HG03469 (cell line): Measurements from ENCODE around the gene NLGN1.
A peak's percentile ranks its signal among the peaks of the same experiment; 100 is the strongest.
"Not testable (repeated sequence)": the region's sequence is repeated elsewhere in the genome, so short reads cannot be mapped to it uniquely, and the experiment has no call there.

Experiments used
- ATAC-seq: cut with Tn5 transposase; IDR thresholded peaks from one replicate; pipeline ENCODE4 v1.9.1; 2021; ENCODE audit warnings: mild to moderate bottlenecking, moderate library complexity, moderate number of reproducible peaks; ENCODE audit not compliant: unreplicated experiment

Gene NLGN1

GRCh38 chr3:173397161-173398110 lies at the start of gene NLGN1:
TSS of gene NLGN1 (plus strand) at chr3:173397744.
- no peak for ATAC-seq

- ATAC-seq: no peak
These were observed 45.7 kb upstream of the NLGN1 start for GRCh38 chr3:173351886-173352285.

DNA sequence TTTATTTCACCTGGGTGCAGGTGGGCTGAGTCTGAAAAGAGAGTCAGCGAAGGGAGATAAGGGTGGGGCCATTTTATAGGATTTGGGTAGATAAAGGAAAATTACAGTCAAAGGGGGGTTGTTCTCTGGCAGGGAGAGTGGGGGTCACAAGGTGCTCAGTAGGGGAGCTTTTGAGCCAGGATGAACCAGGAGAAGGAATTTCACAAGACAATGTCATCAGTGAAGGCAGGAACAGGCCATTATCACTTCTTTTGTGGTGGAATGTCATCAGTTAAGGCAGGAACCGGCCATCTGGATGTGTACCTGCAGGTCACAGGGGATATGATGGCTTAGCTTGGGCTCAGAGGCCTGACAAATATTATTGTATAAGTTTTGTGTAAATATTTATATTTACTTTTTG lies 44.4 kb upstream of the NLGN1 start:
- ATAC-seq: not testable (repeated sequence)

DNA sequence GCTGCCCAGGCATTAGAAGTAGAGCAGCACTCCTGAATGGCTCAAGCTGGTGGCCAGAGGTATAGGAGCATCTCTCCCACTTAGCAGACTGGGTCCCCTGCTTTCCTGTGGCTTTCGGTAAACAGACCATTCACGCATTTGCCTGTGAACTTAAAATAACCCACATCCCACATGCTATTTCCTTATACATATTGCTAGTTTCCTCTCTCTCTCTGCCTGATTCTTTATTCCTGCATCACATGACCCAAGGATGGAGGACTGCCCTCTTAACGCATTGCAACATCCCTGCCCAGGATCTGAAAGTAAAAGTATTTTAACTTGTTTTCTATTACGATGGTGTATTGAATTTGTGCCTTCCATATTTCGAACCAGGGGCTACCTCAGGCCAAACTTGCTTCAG lies 43.4 kb upstream of the NLGN1 start:
- ATAC-seq: no peak

DNA sequence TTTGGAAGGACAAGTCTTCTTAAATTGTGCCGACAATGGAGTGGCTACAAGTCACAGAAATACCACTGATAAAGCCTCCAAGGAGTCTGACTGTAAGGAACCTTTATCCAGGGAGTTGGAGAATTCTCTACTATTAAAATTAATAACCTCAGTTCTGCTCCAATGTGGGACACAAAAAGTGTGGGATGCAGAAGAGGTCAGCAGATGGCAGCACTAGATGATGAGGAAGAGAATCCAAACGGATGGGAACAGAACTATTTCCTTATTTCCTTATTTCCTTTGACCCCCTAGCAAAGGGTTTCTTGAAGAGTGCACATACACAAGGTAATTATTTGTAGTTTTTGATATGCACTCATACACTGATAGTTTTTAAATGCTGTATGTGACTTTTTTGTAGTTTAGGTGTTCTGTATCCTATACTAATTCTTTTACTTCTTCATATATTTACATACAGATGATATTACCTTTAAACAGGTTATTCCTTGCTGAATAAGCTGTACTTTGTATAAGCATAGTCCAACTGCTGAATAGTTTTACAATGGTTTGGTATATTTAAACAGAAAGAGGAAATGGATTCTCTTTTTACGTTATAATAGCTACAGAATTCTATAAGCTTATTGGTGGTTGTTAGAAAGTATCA lies 25.6 kb upstream of the NLGN1 start:
- no peak for ATAC-seq

- no peak for ATAC-seq
These were observed 16.9 kb upstream of the NLGN1 start for GRCh38 chr3:173380681-173381080.

GRCh38 chr3:173381936-173382335 lies 15.6 kb upstream of the NLGN1 start:
- not testable (repeated sequence) for ATAC-seq

- peak; percentile 15 for ATAC-seq
These were observed 2.5 kb upstream of the NLGN1 start for GRCh38 chr3:173395073-173395411.

DNA sequence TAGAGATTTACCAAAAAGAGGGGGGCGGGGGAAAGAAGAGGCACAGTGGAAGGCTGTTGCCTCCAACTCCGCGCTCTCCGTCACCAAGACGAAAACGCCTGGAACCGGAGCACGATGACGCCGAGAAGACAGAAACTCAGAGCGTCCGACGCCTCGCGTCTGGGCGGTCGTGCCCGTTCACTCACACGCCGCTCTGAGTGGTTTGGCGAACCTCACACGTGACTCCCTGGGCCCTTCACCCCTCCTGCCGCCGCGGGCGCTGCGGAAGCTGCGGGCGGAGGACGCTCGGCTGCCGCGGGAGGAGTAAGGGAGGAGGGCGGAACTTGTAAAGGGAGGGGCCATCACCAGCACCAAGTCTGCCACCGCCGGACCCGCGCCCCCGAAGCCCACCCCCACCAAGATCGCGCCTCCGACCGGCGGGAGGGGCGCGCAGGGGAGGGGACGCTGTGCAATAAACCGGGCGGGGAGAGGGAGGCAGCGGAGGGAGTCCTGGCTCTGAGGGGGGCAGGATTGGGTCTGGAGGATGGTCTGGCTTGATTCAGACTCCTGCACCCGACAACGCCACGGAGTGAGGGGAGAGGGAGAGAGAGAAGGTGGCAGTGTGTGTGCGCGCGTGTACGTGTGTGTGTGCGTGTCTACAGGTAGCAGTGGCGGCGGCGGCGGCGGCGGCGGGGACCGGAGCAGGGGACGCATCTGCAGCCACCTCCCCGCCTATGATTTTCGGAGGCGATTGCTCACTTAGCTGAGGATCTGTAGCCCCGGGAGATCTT lies 1.9 kb upstream of the NLGN1 start:
- ATAC-seq: peak; percentile 94

DNA sequence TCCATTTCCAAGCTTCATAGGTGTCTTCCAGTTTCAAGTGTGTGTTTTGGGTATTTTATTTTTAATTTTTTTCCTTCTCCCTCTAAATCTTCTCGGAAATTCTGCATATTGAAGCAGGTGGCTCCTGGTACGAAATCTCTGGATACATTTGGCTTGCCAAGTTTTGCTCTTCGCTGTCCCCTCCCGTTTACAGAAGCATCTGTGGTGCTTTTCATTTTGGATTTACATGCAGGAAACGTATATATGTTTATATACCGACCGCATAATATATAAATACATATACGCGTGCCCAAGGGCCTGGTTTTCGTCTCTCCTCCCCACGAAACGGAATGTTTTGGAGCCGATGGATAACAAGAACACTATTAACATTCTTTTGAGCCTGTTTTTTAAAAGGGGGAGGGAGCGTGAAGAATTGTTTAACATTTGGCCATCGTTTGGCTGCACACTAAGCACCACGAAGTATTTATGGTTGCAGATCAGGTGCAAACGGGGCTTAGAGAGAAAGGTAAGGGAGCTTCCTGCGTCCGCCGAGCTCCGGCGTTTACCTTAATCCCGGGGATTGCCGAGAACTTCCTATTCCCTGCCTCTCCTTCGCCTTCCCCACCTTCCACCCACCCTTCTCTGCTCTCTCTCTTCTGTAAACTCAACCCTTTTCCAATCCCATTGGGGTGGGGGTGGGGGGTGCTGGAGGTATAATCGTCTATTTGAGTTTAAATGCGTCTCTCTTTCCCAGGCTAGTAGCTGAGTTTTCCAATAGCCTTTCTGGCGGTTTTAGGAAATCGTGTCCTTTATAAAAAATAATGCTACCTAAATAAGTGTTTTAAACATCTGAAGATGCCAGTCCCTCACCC lies 1.1 kb upstream of the NLGN1 start:
- ATAC-seq: no peak

- ATAC-seq: no peak
These were observed 551 bp downstream of the NLGN1 start for GRCh38 chr3:173398111-173398479.

DNA sequence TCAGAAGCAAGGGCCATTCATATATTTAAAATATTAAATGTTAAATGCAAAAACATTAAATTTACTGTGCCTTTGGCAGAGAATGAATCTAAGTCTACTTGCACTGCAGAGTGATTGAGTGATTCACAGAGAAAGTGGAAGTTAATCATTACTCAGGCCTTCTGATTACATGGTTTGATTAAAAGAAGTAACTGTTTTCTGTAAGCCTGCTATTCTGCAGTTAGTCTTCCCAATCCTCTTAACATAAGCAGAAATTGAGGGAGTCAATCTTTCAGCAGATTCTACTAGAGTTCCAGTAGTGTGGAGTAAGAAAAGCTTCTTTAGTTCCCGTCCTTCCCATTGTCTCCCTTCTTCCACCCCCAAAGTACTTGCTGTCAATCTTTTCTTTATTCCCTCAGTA lies 1.5 kb downstream of the NLGN1 start:
- no peak for ATAC-seq

GRCh38 chr3:173401369-173401768 lies 3.8 kb downstream of the NLGN1 start:
- ATAC-seq: no peak

GRCh38 chr3:173402656-173403055 lies 5.1 kb downstream of the NLGN1 start:
- no peak for ATAC-seq

GRCh38 chr3:173403376-173403775 lies 5.8 kb downstream of the NLGN1 start:
- ATAC-seq: no peak

- ATAC-seq: no peak
These were observed 6.6 kb downstream of the NLGN1 start for GRCh38 chr3:173404156-173404555.

- no peak for ATAC-seq
These were observed 12.9 kb downstream of the NLGN1 start for GRCh38 chr3:173410436-173410835.

DNA sequence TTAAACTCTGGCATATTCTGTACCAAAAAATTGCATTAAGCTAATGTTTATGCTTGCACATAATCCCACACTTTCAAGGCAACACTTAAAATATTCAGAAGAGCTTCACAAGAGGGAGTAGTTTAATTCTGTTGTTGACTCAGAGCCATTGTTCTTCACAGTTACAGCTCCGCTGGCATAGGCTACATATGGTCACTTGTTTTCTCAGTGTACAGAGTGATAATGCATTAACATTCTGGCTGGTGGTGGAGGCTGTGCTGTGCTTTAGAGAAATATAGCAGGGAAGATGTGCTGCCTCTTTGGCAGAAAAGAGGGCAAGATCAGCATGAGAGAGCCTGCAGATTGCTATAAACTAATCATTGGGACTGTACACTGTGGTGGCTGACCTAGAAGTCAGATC lies 13.3 kb downstream of the NLGN1 start:
- ATAC-seq: no peak

DNA sequence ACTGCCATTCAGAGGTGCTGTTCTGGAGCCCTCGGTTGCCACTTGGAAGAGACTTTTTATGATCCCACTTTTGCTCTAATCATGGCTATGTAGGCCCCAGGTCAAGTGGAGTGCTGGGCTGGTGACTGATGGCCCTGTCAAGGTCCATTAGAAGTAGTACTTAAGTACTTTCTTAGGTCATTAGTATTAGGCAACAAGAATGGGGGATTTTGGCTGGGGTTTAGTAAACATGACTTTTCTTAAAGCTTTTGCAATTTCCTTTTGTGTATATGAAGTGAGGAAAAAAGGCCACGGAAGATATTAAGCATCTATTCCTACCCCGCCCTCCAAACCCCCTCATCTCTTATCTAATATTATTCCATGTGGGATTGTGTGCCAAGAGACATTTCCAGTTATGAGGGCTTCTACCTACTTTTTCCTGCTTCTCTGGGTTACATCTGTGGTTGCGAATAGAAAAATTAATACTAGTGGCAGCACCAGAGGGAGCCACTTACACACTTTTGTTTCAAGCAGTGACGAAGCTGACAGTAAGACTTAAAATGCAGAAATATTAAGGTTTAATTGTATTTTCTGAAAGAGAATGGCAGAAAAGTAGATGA lies 13.9 kb downstream of the NLGN1 start:
- ATAC-seq: no peak

- no peak for ATAC-seq
These were observed 18.5 kb downstream of the NLGN1 start for GRCh38 chr3:173416070-173416469.
